ENCODE data around the gene HSD3B1. TPM values are rescaled to one million over a fixed set of nuclear protein-coding genes. Genes with fewer than 3 reads are reported as not detected.

Gene HSD3B1
- polyA plus RNA-seq, 1 of the 3 experiments (the other 2 are of a cell fraction) = not detected

GRCh38 chr1:119510046-119510445, 3.0 kb downstream of the HSD3B1 start (continued):
- no peak for TF ChIP-seq EP300 (IDR thresholded peaks at IDR 0.05; ENCODE audit: borderline replicate concordance in 1 of 2, low read depth in 1 of 2, low read length in 1 of 2)

- no peaks in the 10 kb centered on the region for H3K9me2 ChIP-seq
- no peak overlapping the region for H3K9ac ChIP-seq
- TF ChIP-seq REST (IDR thresholded peaks at IDR 0.05; ENCODE audit: low read depth, low read length) (no peak), YY1 (IDR thresholded peaks at IDR 0.05; ENCODE audit: low read depth) (no peak), NFIC (IDR thresholded peaks at IDR 0.05; ENCODE audit: borderline replicate concordance) (no peak), TAF1 (IDR thresholded peaks at IDR 0.05; ENCODE audit: borderline replicate concordance, low read depth, low read length) (no peak), EP300 (IDR thresholded peaks at IDR 0.05; ENCODE audit: borderline replicate concordance in 1 of 2, low read depth in 1 of 2, low read length in 1 of 2) (no peak), RAD21 (IDR thresholded peaks at IDR 0.05; ENCODE audit: low read length) (no peak), NRF1 (IDR thresholded peaks at IDR 0.05; ENCODE audit: low read depth, low read length) (no peak), EZH2phosphoT487 (IDR thresholded peaks at IDR 0.05; ENCODE audit: borderline replicate concordance, low read depth) (no peak), ZBTB33 (IDR thresholded peaks at IDR 0.05; ENCODE audit: borderline replicate concordance, low read depth) (no peak), GATA2 (CRISPR knock-in tag; IDR thresholded peaks at IDR 0.05) (no peak), FOXM1 (IDR thresholded peaks at IDR 0.05; ENCODE audit: low read depth) (no peak), GABPA (IDR thresholded peaks at IDR 0.05; ENCODE audit: low read depth) (no peak), SIN3A (IDR thresholded peaks at IDR 0.05; ENCODE audit: borderline replicate concordance, low read depth, low read length) (no peak), FOXJ3 (CRISPR knock-in tag; IDR thresholded peaks at IDR 0.05) (no peak), MEF2A (IDR thresholded peaks at IDR 0.05; ENCODE audit: borderline replicate concordance, low read depth) (no peak), RCOR1 (IDR thresholded peaks at IDR 0.05; ENCODE audit: low read length) (no peak)
- TF ChIP-seq, protein P1, sequence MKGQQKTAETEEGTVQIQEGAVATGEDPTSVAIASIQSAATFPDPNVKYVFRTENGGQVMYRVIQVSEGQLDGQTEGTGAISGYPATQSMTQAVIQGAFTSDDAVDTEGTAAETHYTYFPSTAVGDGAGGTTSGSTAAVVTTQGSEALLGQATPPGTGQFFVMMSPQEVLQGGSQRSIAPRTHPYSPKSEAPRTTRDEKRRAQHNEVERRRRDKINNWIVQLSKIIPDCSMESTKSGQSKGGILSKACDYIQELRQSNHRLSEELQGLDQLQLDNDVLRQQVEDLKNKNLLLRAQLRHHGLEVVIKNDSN (IDR thresholded peaks at IDR 0.05; ENCODE audit: borderline replicate concordance, low read depth) = no peak
- TF ChIP-seq, protein P2, sequence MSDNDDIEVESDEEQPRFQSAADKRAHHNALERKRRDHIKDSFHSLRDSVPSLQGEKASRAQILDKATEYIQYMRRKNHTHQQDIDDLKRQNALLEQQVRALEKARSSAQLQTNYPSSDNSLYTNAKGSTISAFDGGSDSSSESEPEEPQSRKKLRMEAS (IDR thresholded peaks at IDR 0.05; ENCODE audit: low read depth) = no peak
- H3K4me3 ChIP-seq (ENCODE audit: low read depth in 2 of 2, low read length in 1 of 2) = no peak overlapping the region
- H4K20me1 ChIP-seq (ENCODE audit: insufficient read depth) = no peaks in the 10 kb centered on the region
- ChIA-PET CTCF (no interaction called here), POLR2A (no interaction called here)
- H3K4me2 ChIP-seq = no peak overlapping the region
- no peak overlapping the region for H3K27ac ChIP-seq (ENCODE audit: low read depth in 2 of 2, low read length in 1 of 2)
- 9% methylated on average over 5 of the region's 5 CpGs for WGBS (ENCODE audit: low lambda C conversion rate)
- H3K36me3 ChIP-seq (replicated peaks in 1 of 2; ENCODE audit: control insufficient read depth in 1 of 2, insufficient read depth in 2 of 2, low read length in 1 of 2) = no peaks in the 10 kb centered on the region
- H2AFZ ChIP-seq (ENCODE audit: low read depth) = no peak overlapping the region
- H3K4me1 ChIP-seq (ENCODE audit: control insufficient read depth in 1 of 2, insufficient read depth in 2 of 2, low read depth in 1 of 2, low read length in 1 of 2) = no peaks in the 10 kb centered on the region
- DNase-seq = no peak
- H3K9me3 ChIP-seq = no peaks in the 10 kb centered on the region
- H3K27me3 ChIP-seq (ENCODE audit: insufficient read depth) = peaks cover 14% of the 10 kb centered on the region
- H3K79me2 ChIP-seq (ENCODE audit: insufficient read depth) = no peaks in the 10 kb centered on the region
- H3F3A ChIP-seq (replicated peaks; ENCODE audit: insufficient read depth) = no peaks in the 10 kb centered on the region
Observed at GRCh38 chr1:119515221-119515620, 8.2 kb downstream of the HSD3B1 start.
